IMR-90 (cell line): ENCODE measurements around the gene TGFBR2. TPM values are rescaled to one million over a fixed set of nuclear protein-coding genes. Genes with fewer than 3 reads are reported as not detected.

Experiments used
- ATAC-seq: fragments of 200-7000 bp; cut with Tn5 transposase; 2 replicates; pipeline ENCODE4 v1.9.1; 2020; ENCODE audit warnings: low read depth, mild to moderate bottlenecking, moderate library complexity
- BruUV-seq: library from RNA; stranded (reverse); fragments of 400-500 nt; replicated peaks from 2 replicates; lab custom pipeline; 2021; lab: Mats Ljungman, UMichigan
- CTCF ChIA-PET: fragments of 300-600 bp; formaldehyde crosslinking; extraction: SDS; loops from one replicate; lab custom pipeline; 2021; ENCODE audit warnings: antibody characterized with exemption; lab: Yijun Ruan, JAX
- POLR2A ChIA-PET: fragments of 300-600 bp; sonication (Branson Sonifier 250); formaldehyde crosslinking; loops from one replicate; lab custom pipeline; 2022; ENCODE audit warnings: antibody characterized with exemption; ENCODE audit not compliant: unreplicated experiment; lab: Charles Lee
- DNase-seq: peaks from one replicate; pipeline ENCODE4 v3.0.0; 2013
- H2AFZ ChIP-seq: replicated peaks from 2 replicates; pipeline ENCODE3; 2013; ENCODE audit warnings: low read length, mild to moderate bottlenecking; ENCODE audit not compliant: poor library complexity
- H2AK5ac ChIP-seq: 2 replicates; pipeline ENCODE4 v1.6.1; 2013; ENCODE audit warnings: low read depth, low read length, inconsistent platforms
- H2AK9ac ChIP-seq: replicated peaks from 2 replicates; pipeline ENCODE3; 2013; ENCODE audit warnings: mild to moderate bottlenecking, low read depth, low read length, moderate library complexity; ENCODE audit not compliant: poor library complexity
- H2BK120ac ChIP-seq: 2 replicates; pipeline ENCODE4 v1.6.1; 2013; ENCODE audit warnings: low read depth, low read length, inconsistent platforms
- H2BK15ac ChIP-seq: 3 replicates; pipeline ENCODE4 v1.6.1; 2013; ENCODE audit warnings: low read depth, low read length, inconsistent platforms
- H2BK20ac ChIP-seq: 2 replicates; pipeline ENCODE4 v1.6.1; 2013; ENCODE audit warnings: low read depth, mild to moderate bottlenecking, inconsistent platforms, low read length, moderate library complexity
- H2BK5ac ChIP-seq: 2 replicates; pipeline ENCODE4 v1.6.1; 2013; ENCODE audit warnings: mild to moderate bottlenecking, low read depth, low read length, inconsistent platforms; ENCODE audit not compliant: poor library complexity, severe bottlenecking
- H3K14ac ChIP-seq: replicated peaks from 2 replicates; pipeline ENCODE4 v1.6.1; 2013; ENCODE audit warnings: low read depth, low read length, inconsistent platforms
- H3K18ac ChIP-seq: 2 replicates; pipeline ENCODE4 v1.6.1; 2013; ENCODE audit warnings: low read depth, low read length, control low read depth
- H3K23ac ChIP-seq: 2 replicates; pipeline ENCODE4 v1.6.1; 2013; ENCODE audit warnings: low read depth, low read length, inconsistent platforms
- H3K27ac ChIP-seq: 2 replicates; pipeline ENCODE4 v1.5.1; 2013; ENCODE audit warnings: mild to moderate bottlenecking, control low read depth, low read length; ENCODE audit not compliant: insufficient read depth
- H3K27me3 ChIP-seq: 2 replicates; pipeline ENCODE4 v1.6.1; 2013; ENCODE audit warnings: low read length; ENCODE audit not compliant: control insufficient read depth, insufficient read depth
- H3K36me3 ChIP-seq: 2 replicates; pipeline ENCODE4 v1.6.1; 2013; ENCODE audit warnings: low read length, mixed read lengths; ENCODE audit not compliant: control insufficient read depth, insufficient read depth
- H3K4ac ChIP-seq: 2 replicates; pipeline ENCODE4 v1.6.1; 2013; ENCODE audit warnings: low read depth, low read length, inconsistent platforms
- H3K4me1 ChIP-seq: 2 replicates; pipeline ENCODE4 v1.6.1; 2013; ENCODE audit warnings: low read length, mixed read lengths; ENCODE audit not compliant: control insufficient read depth, insufficient read depth
- H3K4me2 ChIP-seq: 2 replicates; pipeline ENCODE4 v1.6.1; 2013; ENCODE audit warnings: low read depth, mild to moderate bottlenecking, control low read depth, low read length, moderate library complexity
- H3K4me3 ChIP-seq: 2 replicates; pipeline ENCODE4 v1.5.1; 2013; ENCODE audit warnings: low read depth, mild to moderate bottlenecking, control low read depth, low read length, moderate library complexity; ENCODE audit not compliant: insufficient read depth
- H3K56ac ChIP-seq: 2 replicates; pipeline ENCODE4 v1.6.1; 2013; ENCODE audit warnings: low read length, inconsistent platforms; ENCODE audit not compliant: insufficient read depth; ENCODE audit errors: extremely low read depth
- H3K79me1 ChIP-seq, 2 experiments: 2 replicates each; pipeline ENCODE4 v1.6.1; 2013; ENCODE audit warnings: low read length in 2 of 2, inconsistent platforms in 1 of 2, low read depth in 1 of 2
- H3K9ac ChIP-seq: 2 replicates; pipeline ENCODE4 v1.6.1; 2013; ENCODE audit warnings: low read depth, low read length, control low read depth
- H3K9me1 ChIP-seq: 2 replicates; pipeline ENCODE4 v1.6.1; 2013; ENCODE audit warnings: low read length, inconsistent platforms; ENCODE audit not compliant: insufficient read depth
- H3K9me3 ChIP-seq: 2 replicates; pipeline ENCODE4 v1.6.1; 2013; ENCODE audit warnings: low read length; ENCODE audit not compliant: control insufficient read depth, insufficient read depth
- H4K20me1 ChIP-seq: 2 replicates; pipeline ENCODE4 v1.6.1; 2013; ENCODE audit warnings: low read length, inconsistent platforms; ENCODE audit not compliant: insufficient read depth
- H4K5ac ChIP-seq: 2 replicates; pipeline ENCODE4 v1.6.1; 2013; ENCODE audit warnings: mild to moderate bottlenecking, low read depth, low read length, control low read depth
- H4K8ac ChIP-seq, 2 experiments: 2 replicates each; pipeline ENCODE4 v1.6.1; 2013; ENCODE audit warnings: low read depth in 2 of 2, low read length in 2 of 2, control low read depth in 1 of 2, inconsistent platforms in 1 of 2
- H4K91ac ChIP-seq: 2 replicates; pipeline ENCODE4 v1.6.1; 2013; ENCODE audit warnings: low read depth, low read length, inconsistent platforms; ENCODE audit not compliant: insufficient read depth
- CEBPB ChIP-seq: IDR thresholded peaks from 2 replicates; pipeline ENCODE4 v1.6.1; 2012; ENCODE audit warnings: low read depth, low read length, improper control_type of control experiment
- CTCF ChIP-seq: conservative IDR thresholded peaks from 2 replicates; pipeline ENCODE4 v1.5.1; 2012; ENCODE audit warnings: mild to moderate bottlenecking, low read depth, low read length, improper control_type of control experiment
- POLR2A ChIP-seq: IDR thresholded peaks from 2 replicates; pipeline ENCODE4 v1.6.1; 2012; ENCODE audit warnings: mild to moderate bottlenecking, low read depth, low read length
- RAD21 ChIP-seq: IDR thresholded peaks from 2 replicates; pipeline ENCODE4 v1.6.1; 2012; ENCODE audit warnings: low read length, improper control_type of control experiment
- RCOR1 ChIP-seq: IDR thresholded peaks from 2 replicates; pipeline ENCODE4 v1.6.1; 2012; ENCODE audit warnings: mild to moderate bottlenecking, low read length, improper control_type of control experiment; ENCODE audit not compliant: insufficient replicate concordance
- USF2 ChIP-seq: fragments of 150-350 bp; IDR thresholded peaks from 2 replicates; pipeline ENCODE4 v1.6.1; 2017; ENCODE audit warnings: mild to moderate bottlenecking, antibody characterized with exemption, low read length, low read depth
- WGBS, 2 experiments: methylation state at CpG; one replicate each; pipeline versions ENCODE4 v1.1.5 to v1.1.7; 2013; ENCODE audit warnings: missing lambda C conversion rate in 2 of 2; ENCODE audit not compliant: insufficient read length in 1 of 2; ENCODE audit errors: extremely low coverage in 2 of 2; 5-methylcytosine and 5-hydroxymethylcytosine counted together
- dilution Hi-C: fragments of 300-500 bp; cut with HindIII; formaldehyde crosslinking; loops from one replicate; pipeline ENCODE4 v1.14.3; 2018; ENCODE audit warnings: low sequenced_read_pairs; ENCODE audit not compliant: unreplicated experiment
- in situ Hi-C: fragments of 300-500 bp; cut with MboI; formaldehyde crosslinking; loops from 3 replicates; pipeline ENCODE4 v1.14.3; 2019; ENCODE audit warnings: low sequenced_read_pairs, inconsistent platforms, mixed read lengths
- intact Hi-C: fragments of 100-400 bp; cut with micrococcal nuclease; formaldehyde crosslinking; loops from 2 replicates; pipeline ENCODE4 v1.10.0; 2022
- polyA plus RNA-seq, 3 experiments: library from polyadenylated mRNA; depleted of rRNA; stranded (reverse); fragments of >200 nt; gene quantifications; 2 replicates each; pipeline ENCODE4 v1.2.3, GENCODE V29; 2012; ENCODE audit warnings: low replicate concordance in 1 of 3
- total RNA-seq: library from RNA; depleted of rRNA; stranded (reverse); fragments of >200 nt; gene quantifications from 2 replicates; pipeline ENCODE4 v1.2.3, GENCODE V29; 2012

Gene TGFBR2
- total and polyA plus RNA-seq, 2 of the 4 experiments (the other 2 are of a cell fraction): 63.7 to 87.5 TPM

- no CpG with 5 or more reads among the region's 2 CpGs for WGBS, 2 experiments
- CTCF ChIA-PET: no interaction called here
Measured at GRCh38 chr3:30741889-30742288, 135.5 kb downstream of the TGFBR2 start.

More at GRCh38 chr3:30741889-30742288, 135.5 kb downstream of the TGFBR2 start:
- no peak overlapping the region for H2AK9ac ChIP-seq
- ATAC-seq: no peak
- H2BK5ac ChIP-seq: no peak overlapping the region
- H3K4me3 ChIP-seq: no peak overlapping the region
- H3K27me3 ChIP-seq: no peaks in the 10 kb centered on the region
- H3K56ac ChIP-seq: no peak overlapping the region
- in situ Hi-C loops: no loop called here
- H3K79me1 ChIP-seq: no peaks in the 10 kb centered on the region
- no peak overlapping the region for H2BK120ac ChIP-seq
- H3K9ac ChIP-seq: no peak overlapping the region
- H2AFZ ChIP-seq: no peak overlapping the region
- H3K36me3 ChIP-seq: no peaks in the 10 kb centered on the region
- no peak overlapping the region; the same call in 2 of the 3 replicates for H2BK15ac ChIP-seq
- no peaks in the 10 kb centered on the region for H3K4me1 ChIP-seq
- no peak overlapping the region for H3K27ac ChIP-seq
- H4K8ac ChIP-seq: no peak overlapping the region
- H3K9me1 ChIP-seq: no peaks in the 10 kb centered on the region
- H3K14ac ChIP-seq: no peak overlapping the region
- intact Hi-C loops: loop anchor here (10.0 kb wide), 1 partner anchor 197 kb away; no protein-coding TSS in a partner anchor
- H2BK20ac ChIP-seq: no peak overlapping the region
- DNase-seq: no peak
- no peak overlapping the region for H2AK5ac ChIP-seq
- H3K23ac ChIP-seq: no peak overlapping the region
- dilution Hi-C loops: no loop called here
- no peak overlapping the region for H4K5ac ChIP-seq
- no peak overlapping the region for H3K4me2 ChIP-seq
- H4K91ac ChIP-seq: no peak overlapping the region
- H3K4ac ChIP-seq: no peak overlapping the region
- TF ChIP-seq USF2 (no peak), RCOR1 (no peak), CEBPB (no peak), CTCF (no peak), RAD21 (no peak), POLR2A (no peak)
- no peak overlapping the region for H3K18ac ChIP-seq
- no peaks in the 10 kb centered on the region for H3K9me3 ChIP-seq
- POLR2A ChIA-PET: no interaction called here
- no TSS peak for BruUV-seq
- H4K20me1 ChIP-seq: no peaks in the 10 kb centered on the region
